Left lobe of liver (tissue), 2 donors: ENCODE data around the gene RIN3. TPM values are rescaled to one million over a fixed set of nuclear protein-coding genes. Genes with fewer than 3 reads are reported as not detected.

Source experiments
- ATAC-seq: fragments of 200-7000 bp; cut with Tn5 transposase; one replicate; pipeline ENCODE4 v1.9.1; 2020; ENCODE audit warnings: mild to moderate bottlenecking, moderate library complexity
- DNase-seq: peaks from one replicate; pipeline ENCODE4 v3.0.0-alpha.2; 2020; ENCODE audit warnings: low spot score
- total RNA-seq: library from RNA; stranded (reverse); gene quantifications from one replicate; pipeline ENCODE4 v1.2.1, GENCODE V29; 2021
- donor health status: DM: no; HTN: no; CAD: no; lungs with moderate emphysema.
- donor health status: DM: no; HTN: yes; CAD: no.

Gene RIN3
- total RNA-seq, 1 donor from 2014 or later = 20.2 TPM

DNA sequence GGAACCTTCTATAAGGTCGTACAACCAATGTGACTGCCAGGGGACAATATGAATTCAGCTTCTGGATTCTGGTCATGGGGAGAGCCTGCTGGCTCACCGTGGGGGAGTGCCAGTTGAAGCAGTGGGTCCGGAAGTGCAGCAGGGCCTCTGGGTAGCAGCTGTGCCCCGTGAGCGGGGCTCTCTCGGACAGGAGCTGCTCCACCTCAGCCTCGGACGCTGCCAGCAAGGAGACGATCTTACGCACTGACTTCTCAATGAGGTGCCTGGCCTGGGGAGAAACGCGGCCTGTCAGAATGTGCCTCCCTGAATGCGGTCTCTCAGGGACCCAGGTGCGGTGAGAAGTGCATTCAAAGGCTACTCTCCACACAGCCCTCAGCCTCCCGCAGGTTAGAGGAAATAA, 192.8 kb downstream of the RIN3 start:
- DNase-seq = no peak

GRCh38 chr14:92709340-92710000, 195.9 kb downstream of the RIN3 start:
- ATAC-seq = no peak
- no peak for DNase-seq

More for the DNA sequence above, 192.8 kb downstream of the RIN3 start:
- ATAC-seq = no peak

GRCh38 chr14:92710001-92710341, 196.4 kb downstream of the RIN3 start:
- ATAC-seq (no peak), DNase-seq (no peak)

GRCh38 chr14:92711976-92712653, 198.5 kb downstream of the RIN3 start:
- ATAC-seq (no peak), DNase-seq (no peak)

DNA sequence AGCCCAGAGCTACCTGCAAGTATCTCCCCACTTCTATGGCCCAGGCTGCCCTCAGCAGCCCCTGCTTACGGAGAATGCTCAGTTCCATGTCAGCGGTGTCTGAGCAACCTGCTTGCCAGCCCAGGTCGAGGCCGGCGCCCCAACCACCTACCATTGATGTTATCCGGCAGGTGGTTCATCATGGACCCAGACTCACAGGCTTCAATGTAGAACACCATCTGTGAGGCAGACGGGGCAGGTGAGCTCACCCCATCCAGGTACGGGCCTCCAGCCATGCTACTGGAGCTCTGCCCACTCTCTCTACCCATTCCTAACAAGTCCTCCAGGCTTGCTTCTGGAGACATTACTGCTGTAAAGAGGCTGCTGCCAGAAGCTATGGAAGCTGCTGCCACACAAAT, 199.1 kb downstream of the RIN3 start:
- DNase-seq (no peak), ATAC-seq (no peak)

- DNase-seq (peak; percentile 77), ATAC-seq (peak; percentile 92)
These were observed 201.2 kb downstream of the RIN3 start for GRCh38 chr14:92714739-92715307.

GRCh38 chr14:92716131-92716530, 202.6 kb downstream of the RIN3 start:
- ATAC-seq (no peak), DNase-seq (no peak)

DNA sequence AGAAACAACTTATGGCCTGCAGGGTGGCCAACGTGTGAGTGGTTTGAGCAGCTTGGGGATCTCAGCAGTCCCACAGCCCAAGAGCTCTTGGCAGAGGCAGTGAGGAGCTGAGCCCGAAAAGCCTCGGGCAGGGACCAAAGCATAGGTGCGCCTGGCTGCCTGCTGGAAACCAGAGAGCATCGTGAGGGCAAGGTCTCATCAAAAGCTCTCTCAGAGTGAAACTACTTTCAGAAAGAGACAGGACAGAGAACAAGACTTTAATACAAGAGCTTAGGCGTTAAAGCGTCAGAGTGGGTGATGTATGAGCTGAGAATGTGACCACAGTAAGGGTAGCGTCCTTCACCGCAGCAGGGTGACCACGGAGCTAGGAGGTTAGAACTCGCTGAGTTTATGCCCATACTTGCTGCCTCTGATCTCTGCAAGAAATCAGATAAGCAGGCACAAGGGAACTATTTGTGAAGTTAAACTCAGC, 204.0 kb downstream of the RIN3 start:
- DNase-seq (no peak), ATAC-seq (no peak)

- no peak for DNase-seq
- no peak for ATAC-seq
These were observed 205.1 kb downstream of the RIN3 start for GRCh38 chr14:92718664-92719063.

- DNase-seq = no peak
- peak; percentile 57 for ATAC-seq
These were observed 205.8 kb downstream of the RIN3 start for GRCh38 chr14:92719421-92719820.

DNA sequence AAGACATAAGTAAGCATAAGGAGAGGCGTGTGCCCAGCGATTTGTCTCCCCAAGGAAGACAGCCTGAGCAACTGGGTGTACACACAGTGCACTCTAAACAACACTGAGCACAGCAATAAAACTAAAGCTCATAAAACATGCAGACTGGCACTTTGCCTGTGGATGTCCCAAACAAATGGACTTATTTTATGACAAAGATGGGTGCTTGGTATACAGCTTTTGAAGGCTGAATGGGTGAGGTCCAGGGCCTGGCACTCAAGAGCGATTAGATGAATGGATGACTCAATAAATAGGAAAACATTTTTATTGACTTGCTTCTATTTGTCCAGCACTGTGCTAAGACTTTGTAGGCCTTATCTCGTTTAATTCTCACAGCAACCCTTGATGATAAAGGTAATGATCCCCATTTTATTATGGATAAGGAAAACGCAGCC, 206.3 kb downstream of the RIN3 start:
- no peak for DNase-seq
- ATAC-seq = no peak

- peak; percentile 86 for ATAC-seq
These were observed 211.1 kb downstream of the RIN3 start for GRCh38 chr14:92724516-92725340.

GRCh38 chr14:92726135-92726932, 212.8 kb downstream of the RIN3 start:
- peak; percentile 33 for ATAC-seq
- no peak for DNase-seq

More at GRCh38 chr14:92724516-92725340, 211.1 kb downstream of the RIN3 start:
- DNase-seq = peak; percentile 82

DNA sequence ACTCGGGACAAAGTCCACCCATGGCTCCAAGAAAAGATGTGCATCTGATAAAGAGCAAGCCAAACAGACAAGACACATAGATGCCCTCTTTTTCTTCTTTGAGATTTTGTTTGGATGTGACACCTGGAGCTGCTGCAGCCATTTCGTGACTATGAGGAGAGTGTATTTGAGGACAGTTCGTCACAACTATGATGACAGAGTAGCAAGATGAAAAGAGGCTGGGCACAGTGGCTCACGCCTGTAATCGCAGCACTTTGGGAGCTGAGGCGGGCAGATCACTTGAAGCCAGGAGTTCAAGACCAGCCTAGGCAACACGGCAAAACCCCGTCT, 213.3 kb downstream of the RIN3 start:
- DNase-seq = no peak
- ATAC-seq = no peak

- no peak for DNase-seq
These were observed 215.3 kb downstream of the RIN3 start for GRCh38 chr14:92728759-92729364.

DNA sequence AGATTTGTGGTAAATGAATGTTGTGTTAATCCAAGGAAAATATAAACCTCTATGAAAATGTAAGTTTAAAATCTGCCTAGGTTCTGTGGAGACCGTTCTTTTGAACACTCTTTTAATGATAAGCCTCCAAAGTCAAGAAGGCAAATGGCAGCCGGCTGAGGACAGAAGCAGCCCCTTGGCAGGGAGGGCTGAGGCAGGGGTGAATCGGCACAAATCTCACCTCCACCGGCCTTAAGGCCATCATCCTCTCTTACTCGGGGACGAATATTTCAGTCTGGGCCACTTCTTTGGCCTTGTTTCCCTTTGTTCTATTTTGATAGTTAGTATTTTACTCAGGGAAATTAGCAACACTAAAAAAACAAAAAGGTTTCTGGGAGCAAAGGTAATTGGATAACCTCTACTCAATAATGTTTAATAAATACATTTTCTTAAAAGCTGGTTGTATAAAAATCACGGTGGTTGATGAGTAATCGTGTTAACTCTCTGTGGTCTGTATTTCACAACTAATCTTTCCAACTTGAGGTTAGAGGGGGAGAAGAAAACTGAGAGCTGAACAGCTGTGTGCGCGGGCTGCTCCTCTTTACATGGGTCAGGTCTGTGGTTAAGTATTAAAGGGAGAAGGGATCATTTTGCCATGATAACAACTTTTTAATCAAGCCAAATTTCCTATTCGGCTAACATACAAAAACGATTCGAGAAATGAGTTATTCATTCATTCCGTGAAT, 216.2 kb downstream of the RIN3 start:
- ATAC-seq (no peak), DNase-seq (no peak)

More at GRCh38 chr14:92728759-92729364, 215.3 kb downstream of the RIN3 start:
- ATAC-seq = peak; percentile 25

- DNase-seq = no peak
- no peak for ATAC-seq
These were observed 218.1 kb downstream of the RIN3 start for GRCh38 chr14:92731622-92732115.

- DNase-seq = no peak
- no peak for ATAC-seq
These were observed 219.4 kb downstream of the RIN3 start for GRCh38 chr14:92733007-92733406.

DNA sequence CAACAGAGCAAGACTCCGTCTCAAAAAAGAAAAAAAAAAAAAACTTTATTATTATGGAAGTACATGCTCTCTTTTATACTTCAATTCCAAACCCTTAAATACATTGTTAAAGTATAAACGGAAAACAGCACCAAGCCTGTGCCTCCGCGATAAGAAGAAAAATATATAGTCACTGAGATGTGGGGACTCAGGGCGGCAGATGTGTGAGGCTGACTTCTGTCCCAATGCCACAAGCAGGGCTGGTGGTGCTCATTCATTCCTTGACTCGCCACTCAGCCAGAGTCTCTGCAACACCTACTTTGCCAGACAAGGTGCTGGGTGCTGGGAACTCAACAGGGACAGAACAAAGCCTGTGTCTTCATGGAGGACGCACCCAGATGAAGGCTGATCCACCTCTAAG, 221.0 kb downstream of the RIN3 start:
- DNase-seq (no peak), ATAC-seq (no peak)
